Stomach (tissue), 4 donors: ENCODE data around the gene BABAM2.

ENCODE experiments used
- EP300 ChIP-seq: sonication (generic); formaldehyde crosslinking; IDR thresholded peaks from one replicate; pipeline ENCODE4 v1.6.1; 2017; ENCODE audit warnings: antibody characterized with exemption
- POLR2A ChIP-seq, 4 donors: fragments of 450-650 bp; IDR thresholded peaks; one replicate each; pipeline ENCODE4 v1.6.1; 2016; ENCODE audit warnings: antibody characterized with exemption in 4 of 4, control low read depth in 2 of 4, mild to moderate bottlenecking in 1 of 4, moderate library complexity in 1 of 4
- POLR2AphosphoS5 ChIP-seq, 3 donors: sonication (generic); formaldehyde crosslinking; IDR thresholded peaks; one replicate each; pipeline ENCODE4 v1.6.1; 2016; ENCODE audit warnings: antibody characterized with exemption in 3 of 3
- TF ChIP-seq, protein P1 (sequence below), 7 experiments: fragments of 450-650 bp in 4 of 7; fragments of 200-600 bp in 3 of 7; sonication (generic) in 3 of 7; IDR thresholded peaks; one replicate each; pipeline ENCODE4 v1.5.1; 2016 to 2019; ENCODE audit warnings: antibody characterized with exemption in 7 of 7, control low read depth in 2 of 7, mild to moderate bottlenecking in 1 of 7

DNA sequence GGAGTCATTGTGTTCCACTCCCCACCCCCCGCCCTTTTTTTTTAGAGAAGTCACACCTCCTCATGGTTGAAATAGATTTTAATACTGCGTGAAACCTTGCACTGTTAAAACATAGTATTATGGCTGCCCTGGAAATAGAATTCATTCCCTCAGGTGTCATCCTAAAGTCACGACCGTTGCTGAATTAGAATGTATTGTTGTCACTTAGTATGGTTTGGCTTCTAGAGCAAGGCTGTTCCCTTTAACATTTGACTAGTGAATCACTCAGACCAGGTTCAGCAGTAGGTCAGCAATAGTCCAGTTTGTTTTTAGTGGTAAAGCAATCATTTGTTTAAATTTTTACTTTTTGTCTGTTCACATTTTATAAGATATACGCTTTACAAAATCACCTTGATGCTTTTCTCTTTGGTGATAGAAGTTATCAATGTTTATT lies 1.2 kb downstream of the BABAM2 start:
- TF ChIP-seq POLR2A (IDR thresholded peaks at IDR 0.05) = no peak
- TF ChIP-seq, protein P1, sequence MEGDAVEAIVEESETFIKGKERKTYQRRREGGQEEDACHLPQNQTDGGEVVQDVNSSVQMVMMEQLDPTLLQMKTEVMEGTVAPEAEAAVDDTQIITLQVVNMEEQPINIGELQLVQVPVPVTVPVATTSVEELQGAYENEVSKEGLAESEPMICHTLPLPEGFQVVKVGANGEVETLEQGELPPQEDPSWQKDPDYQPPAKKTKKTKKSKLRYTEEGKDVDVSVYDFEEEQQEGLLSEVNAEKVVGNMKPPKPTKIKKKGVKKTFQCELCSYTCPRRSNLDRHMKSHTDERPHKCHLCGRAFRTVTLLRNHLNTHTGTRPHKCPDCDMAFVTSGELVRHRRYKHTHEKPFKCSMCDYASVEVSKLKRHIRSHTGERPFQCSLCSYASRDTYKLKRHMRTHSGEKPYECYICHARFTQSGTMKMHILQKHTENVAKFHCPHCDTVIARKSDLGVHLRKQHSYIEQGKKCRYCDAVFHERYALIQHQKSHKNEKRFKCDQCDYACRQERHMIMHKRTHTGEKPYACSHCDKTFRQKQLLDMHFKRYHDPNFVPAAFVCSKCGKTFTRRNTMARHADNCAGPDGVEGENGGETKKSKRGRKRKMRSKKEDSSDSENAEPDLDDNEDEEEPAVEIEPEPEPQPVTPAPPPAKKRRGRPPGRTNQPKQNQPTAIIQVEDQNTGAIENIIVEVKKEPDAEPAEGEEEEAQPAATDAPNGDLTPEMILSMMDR (IDR thresholded peaks at IDR 0.05) = no peak
- TF ChIP-seq POLR2AphosphoS5 (IDR thresholded peaks at IDR 0.05) = no peak
- no peak for TF ChIP-seq EP300
